GM19372 (cell line): ENCODE results near the gene ATP8A1.
"Not testable (repeated sequence)": the region's sequence is repeated elsewhere in the genome, so short reads cannot be mapped to it uniquely, and the experiment has no call there.

Source experiments
- ATAC-seq: cut with Tn5 transposase; IDR thresholded peaks from one replicate; pipeline ENCODE4 v1.9.1; 2021; ENCODE audit warnings: mild to moderate bottlenecking, low read depth, moderate library complexity; ENCODE audit not compliant: unreplicated experiment

Gene ATP8A1

DNA sequence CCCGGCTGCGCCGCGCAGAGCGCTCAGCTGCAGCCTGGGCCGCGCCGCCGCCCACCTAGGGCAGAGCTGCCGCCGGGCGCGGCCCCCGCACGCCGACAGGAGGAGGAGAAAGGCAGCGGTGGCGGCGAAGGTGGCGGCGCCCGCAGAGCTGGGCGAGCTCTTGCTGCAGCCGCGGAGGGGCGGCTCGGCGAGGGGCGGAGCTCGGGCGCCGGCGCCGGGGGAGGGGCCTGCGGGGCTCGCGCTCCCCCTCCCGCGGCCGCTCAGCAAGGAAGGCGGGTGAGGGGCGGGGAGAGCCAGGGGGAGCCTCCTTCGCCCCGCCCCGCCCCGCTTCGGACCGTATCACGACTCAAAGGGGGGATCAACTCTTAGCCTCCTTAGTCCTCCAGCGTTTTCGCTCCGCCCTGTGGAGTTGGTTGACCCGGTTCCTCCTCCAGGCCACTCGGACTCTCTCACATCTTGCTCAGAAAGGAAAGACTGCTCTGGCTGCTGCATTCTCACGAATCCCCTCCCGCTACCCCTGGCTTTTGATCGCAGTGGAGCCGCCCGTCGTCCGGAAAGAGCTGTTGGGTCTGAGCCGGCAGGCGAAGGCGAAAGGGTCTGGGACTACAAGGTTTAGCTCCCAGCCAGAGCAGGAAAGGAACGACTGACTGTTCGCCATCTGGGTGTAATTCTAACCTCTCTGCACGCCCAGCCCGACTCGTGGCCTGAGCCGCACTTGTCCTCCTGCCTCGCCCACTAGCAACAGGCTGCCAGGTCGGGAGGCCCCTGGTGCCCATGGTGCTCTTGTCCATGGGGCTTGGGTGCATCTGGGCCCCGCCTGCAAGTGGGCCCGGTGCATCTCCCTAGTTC lies at the start of gene ATP8A1:
TSS of gene ATP8A1 (minus strand) at position 162 of the 849 bp plus-strand sequence. CDS start 232 bp downstream, outside the sequence.
- peak; percentile 63 for ATAC-seq

DNA sequence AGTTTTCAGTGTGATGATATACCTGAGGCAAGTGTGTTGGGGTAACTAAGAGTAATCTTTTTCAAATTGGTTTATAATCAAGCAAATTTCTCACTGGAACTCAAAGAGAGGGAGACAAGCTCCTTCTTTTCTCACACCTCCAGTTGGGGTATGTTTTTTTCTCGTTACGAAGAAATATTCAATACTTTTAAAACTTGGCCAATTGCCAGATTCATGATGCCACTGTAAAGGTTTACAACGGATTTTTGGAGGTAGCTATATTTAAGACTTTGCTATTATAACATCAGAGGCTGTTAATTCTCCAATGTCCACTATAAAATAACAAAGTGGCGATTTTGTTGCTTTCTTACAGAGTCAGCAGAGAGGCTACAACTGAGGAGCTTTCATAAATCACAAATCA lies 49.2 kb upstream of the ATP8A1 start:
- no peak for ATAC-seq

DNA sequence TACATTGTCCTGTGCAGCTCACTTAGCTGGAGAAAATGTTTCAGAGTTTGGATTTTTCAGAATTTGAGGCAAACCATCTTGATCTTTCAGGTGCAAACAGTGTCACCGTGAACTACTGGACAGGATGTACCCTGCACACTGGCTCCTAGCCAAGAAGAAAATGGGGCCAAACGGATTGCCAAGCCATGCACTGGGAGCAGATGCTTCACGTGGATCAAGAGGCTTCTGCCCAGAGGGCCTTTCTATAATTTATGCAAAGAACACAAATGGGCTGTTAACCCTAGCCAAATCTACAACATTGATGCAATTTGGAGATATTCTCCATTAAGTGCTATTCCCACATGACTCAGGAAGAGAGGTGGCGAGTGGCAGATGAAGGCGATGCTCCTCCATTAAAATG lies 46.9 kb upstream of the ATP8A1 start:
- ATAC-seq: no peak

DNA sequence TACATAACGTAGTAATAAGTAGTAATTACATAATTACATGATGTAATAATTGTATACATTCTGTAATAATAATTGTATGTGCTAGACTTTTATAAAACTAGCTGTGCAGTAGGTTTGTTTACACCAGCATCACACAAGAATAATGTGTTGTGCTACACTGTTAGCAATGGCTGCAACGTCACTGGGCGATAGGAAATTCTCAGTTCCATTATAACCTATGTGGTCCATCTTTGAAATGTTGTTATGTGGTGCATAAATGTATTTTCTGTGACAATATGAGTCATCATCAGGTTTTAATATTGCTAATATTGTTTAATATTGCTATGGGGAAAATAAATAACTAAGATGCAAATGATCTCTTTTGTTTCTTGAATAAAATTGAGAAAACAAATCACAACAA lies 46.0 kb upstream of the ATP8A1 start:
- no peak for ATAC-seq

DNA sequence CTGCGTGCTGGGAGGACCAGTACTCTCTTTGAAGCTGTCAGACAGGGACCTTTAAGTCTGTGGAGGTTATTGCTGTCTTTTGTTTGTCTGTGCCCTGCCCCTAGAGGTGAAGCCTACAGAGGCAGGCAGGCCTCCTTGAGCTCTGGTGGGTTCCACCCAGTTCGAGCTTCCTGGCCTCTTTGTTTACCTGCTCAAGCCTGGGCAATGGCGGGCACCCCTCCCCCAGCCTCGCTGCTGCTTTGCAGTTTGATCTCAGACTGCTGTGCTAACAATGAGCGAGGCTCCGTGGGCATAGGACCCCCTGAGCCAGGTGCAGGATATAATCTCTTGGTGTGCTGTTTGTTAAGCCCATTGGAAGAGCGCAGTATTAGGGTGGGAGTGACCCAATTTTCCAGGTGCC lies 44.9 kb upstream of the ATP8A1 start:
- ATAC-seq: not testable (repeated sequence)

DNA sequence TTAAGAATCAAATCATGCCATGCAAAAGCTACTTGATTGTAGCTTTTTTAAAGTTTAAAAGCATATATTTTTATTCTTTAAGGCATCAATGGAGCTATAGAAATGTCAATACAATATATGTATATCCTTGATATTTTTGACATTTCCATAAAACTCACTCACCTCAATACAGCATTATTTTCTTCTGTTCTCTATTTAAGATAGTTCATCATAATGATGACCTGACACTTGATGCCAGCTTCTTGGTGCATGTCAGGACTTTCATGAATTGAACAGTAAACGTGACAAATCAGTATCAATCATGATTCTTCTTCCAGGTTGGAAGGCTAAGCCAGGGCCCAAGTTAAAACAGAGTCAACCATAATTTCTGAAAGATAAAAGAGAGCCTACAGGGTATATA lies 33.6 kb upstream of the ATP8A1 start:
- no peak for ATAC-seq

DNA sequence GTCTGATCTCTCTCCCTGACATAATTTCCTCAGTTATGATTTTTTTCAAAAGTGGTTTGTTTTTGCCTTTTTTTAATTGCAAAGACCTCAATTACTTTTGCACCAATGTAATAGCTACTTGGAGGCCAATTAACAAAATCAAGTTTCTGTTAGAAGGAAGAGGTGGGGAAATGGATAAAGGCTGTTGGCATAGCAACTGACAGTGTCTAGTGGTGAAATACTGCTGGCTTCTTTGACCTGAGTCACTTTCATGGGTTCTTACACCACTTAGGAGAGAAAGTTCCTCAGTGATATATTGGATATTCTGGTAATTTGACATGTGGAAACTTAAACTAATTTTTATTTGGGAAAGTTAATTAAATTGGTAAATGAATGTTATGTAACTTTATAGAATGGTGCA lies 26.5 kb upstream of the ATP8A1 start:
- no peak for ATAC-seq

DNA sequence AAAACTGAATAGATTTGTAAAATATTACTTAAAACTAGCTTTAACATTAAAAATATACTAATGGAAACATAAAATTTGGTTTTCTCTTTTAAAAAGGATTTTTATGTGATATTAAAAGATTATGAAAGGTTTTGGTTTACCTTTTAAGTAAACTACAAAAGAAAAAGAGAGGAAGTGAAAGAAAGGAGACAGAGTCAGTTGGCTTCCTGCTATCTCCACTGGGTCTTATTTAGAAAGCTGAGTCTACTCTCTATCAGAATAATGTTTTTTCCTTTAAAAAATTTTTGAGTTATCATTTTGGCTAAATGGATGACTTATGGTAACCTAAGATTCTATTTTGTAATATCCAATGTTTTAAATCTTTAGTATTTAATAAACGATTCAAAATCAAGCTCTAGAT lies 21.6 kb upstream of the ATP8A1 start:
- ATAC-seq: peak; percentile 66

DNA sequence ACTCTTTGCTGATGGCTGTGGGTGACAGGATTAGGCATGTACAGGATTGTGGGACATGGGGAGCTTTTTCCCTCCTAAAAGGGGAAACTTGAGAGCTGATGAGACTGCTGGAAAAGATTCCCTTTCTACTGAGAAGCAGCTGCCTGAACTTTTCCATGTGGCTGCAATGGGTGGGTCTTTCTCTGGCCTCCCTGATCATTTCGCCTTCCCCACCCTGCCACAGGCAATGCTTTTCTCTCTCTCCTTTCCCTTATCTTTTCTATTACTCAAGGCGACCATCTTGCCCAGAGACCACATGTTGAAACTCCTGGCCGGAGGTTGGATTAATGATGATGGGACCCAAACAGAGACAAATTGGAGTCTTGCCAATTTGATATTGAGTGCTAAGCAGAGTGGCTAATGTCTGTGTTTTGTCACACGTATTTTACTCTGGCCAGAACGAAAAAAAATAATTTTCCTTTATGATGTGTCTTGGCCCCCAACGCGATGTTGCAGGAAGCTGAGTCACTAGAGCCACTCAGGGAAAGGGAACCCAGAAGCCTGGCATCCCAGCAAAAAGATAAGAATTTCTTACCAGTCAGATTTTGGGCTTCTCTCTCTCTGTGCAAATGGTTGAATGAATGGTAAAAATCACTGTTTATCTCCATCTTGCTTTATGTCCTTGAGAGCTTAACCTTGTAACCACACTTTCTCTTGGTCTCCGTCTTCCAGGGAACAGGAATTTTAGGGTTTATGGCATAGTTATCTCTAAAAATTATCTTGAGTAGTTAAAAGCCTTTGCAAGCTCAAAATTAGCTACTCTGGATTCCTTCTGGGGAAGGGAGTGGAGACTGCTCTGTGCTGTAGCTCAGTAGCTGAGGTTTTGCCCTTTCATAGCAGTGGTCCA lies 19.4 kb upstream of the ATP8A1 start:
- ATAC-seq: no peak

DNA sequence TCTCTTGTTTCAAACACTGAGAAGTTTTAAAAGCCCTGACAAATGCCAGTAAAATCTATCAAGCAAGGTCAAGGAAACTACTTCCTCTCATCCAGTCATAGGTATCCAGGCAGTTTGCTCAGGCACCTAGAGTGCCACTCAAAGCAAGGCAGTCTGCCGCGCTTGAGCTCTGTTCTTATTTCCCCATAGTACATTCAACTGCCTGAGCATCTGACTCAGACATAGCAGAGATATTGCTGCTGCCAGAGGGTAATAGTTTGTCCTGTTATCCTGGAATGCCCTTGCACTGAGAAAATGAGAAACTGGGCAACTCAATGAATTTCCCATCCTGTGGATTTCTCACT lies 16.1 kb upstream of the ATP8A1 start:
- ATAC-seq: no peak

DNA sequence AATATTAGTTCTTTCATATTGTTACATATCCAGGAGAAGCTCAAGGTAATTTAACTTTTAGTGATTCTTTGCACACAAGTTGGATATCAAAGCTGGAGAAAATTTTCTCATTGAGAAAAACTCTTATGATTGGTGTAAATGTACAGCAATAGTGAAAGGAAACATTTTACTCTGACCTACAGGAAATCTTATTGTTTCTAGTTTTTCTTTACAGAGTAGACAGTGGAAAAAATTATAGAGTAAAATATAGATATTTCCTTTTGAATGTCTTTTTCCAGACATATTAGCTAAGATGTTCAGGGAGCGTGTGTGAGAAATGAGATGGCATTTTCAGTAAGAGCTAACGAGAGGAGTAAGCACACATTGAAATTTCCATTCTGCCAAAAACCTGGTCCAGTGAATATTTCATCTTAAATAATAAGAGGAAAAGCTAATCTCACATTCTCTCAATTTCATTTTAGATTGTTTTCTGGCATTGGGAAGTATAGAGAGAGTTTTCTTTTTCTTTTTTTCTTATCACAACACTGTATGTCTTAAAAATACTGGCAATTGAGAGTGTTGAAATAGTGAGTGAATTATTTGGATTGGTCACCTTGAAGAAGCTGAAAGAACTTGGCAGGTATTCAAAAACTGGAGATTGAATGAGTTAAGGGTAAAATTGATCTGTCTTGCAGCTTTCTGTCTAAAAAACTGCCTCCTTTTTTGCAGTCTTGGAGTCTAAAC lies 15.6 kb upstream of the ATP8A1 start:
- ATAC-seq: no peak

DNA sequence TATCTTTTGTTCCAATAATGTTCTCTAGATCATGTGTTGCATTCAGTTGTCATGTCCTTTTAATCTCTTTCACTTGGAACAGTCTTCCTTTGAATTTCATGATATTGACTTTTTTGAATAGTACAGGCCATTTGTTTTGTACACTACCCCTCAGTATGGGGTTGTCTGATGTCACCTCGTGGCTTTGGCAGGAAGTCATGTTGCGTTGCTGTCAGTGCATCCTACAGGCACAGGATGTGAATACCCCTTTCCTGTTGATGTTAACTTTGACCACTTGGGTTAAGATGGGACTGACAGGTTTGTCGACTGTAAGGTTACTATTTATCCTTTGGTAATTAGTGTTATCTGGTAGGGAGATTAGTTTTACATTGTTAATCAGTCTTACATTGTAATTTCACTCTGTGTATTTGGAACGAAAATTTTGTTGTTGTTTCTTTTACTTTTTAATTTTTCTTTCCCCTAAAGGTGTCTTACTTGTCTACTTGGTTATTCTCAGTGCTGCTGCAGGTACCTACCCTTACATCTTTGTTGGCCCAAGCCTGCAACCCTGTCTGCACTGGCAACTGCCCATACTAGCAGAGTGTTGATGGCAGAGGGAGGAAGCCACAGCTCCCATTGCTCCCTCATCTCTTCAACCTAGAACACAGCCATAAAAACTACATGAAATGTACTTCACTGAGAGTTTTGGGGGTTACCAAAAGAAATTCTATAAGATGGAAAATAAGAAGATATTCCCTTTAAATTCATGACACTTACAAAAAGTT lies 14.7 kb upstream of the ATP8A1 start:
- peak; percentile 48 for ATAC-seq

DNA sequence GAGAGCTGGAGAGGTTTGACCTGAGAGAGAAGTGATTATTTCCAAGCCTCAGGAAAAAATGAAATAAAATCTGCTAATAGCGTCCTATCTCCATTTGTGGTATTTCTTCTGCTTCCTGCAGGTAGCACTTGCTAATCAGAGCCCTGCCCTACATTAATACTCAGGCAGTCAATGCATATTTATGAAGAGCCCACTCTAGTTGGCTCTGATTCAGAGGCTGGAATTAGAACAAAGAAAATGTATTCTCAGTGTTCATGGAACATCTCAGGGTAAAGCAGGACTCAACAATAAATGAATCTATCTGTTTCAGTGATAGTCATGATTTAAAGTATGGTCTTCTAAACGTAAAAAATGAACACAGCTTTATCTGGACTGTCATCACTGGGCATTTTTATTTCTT lies 1.4 kb upstream of the ATP8A1 start:
- no peak for ATAC-seq

DNA sequence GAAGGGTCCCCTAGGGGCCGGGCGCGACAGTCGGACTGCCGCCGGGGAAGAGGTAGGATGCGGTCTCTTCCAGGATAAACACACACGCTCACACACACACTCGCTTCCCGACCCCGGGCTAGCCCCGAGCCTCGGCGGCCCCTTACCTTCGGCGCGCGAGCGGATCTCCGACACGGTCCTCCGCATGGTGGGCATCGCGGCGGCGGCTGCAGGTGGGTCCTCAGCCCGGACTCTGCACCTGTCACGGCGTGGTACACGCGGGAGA lies 294 bp downstream of the ATP8A1 start:
- no peak for ATAC-seq

DNA sequence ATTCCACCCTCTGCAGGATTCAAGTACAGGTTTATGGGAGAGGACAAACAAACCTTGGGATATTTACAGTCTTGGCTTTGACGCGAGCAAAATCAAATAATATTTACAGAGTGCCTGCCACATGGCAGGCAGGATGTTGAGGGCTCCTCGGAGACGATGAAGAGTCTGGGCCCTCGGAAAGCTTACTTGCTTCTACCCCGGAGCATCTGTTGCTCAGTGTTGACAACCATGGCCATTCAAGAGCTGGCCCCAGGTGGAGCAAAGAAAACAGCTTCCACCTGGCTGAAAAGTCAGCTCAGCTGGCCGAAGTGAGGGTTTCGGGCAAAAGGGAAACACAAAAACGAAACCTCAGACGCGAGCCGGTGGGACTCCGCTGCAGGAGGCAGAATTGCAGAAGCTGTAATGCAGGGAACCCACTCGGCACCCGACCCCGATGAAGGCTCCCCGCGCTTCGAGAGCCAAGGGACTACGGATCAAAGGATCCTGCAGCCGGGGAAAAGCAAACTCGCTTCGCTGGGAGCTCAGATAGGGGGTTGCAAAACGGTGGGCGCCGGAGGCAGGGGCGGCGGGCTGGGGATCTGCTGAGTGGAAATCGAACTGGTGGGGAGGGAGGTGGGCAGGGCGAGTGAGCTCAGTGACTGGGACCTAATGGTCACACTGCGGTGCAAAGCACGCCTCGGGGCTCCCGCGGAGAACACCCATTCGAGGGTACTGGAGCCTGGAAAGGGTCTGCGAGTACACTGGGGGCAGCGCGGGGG lies 805 bp downstream of the ATP8A1 start:
- peak; percentile 5 for ATAC-seq

DNA sequence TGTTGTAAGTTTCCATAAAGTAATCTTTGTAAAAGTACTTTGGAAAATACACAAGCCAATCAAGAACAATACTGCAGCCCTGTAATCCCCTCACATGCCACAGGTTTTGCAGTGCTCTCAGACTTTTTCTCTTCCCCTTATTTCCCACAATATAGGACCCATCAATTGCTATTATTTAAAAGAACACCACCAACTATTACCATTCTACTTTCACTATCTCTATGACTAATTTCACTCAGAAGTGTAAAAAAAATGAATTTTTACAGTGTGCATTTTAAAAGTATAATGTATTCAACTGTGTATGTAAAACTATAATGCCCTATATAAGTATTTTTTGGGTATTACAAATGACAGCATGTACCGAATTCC lies 1.7 kb downstream of the ATP8A1 start:
- ATAC-seq: no peak

DNA sequence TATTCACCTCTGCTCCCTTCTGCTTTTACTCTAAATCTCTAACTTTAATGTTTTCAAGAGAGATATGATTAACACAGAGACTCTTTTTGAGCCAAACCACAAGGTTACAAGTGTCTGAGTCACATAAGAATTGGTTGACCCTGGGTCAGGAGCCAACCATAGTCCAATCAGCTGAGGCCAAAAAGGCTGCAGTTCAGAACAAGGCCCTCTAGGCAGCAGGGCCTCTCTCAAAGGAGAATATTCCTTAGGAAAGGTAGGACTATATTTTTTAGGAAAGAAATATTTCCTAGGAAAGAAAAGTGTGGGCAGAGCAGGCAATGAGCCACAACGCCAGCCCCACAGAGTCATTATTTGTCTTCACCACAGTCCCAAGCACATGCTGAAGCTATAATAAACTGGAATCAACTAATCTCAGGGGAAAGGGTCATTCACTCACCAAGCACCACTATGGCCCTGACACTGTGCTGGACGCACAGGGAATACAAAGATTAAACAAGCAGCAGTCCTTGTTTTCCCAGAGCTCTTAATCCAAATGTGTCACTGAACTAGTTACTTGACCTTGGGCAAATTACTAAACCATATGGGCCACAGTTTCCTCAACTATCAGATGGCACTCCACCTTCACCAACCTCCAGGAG lies 2.2 kb downstream of the ATP8A1 start:
- peak; percentile 22 for ATAC-seq

DNA sequence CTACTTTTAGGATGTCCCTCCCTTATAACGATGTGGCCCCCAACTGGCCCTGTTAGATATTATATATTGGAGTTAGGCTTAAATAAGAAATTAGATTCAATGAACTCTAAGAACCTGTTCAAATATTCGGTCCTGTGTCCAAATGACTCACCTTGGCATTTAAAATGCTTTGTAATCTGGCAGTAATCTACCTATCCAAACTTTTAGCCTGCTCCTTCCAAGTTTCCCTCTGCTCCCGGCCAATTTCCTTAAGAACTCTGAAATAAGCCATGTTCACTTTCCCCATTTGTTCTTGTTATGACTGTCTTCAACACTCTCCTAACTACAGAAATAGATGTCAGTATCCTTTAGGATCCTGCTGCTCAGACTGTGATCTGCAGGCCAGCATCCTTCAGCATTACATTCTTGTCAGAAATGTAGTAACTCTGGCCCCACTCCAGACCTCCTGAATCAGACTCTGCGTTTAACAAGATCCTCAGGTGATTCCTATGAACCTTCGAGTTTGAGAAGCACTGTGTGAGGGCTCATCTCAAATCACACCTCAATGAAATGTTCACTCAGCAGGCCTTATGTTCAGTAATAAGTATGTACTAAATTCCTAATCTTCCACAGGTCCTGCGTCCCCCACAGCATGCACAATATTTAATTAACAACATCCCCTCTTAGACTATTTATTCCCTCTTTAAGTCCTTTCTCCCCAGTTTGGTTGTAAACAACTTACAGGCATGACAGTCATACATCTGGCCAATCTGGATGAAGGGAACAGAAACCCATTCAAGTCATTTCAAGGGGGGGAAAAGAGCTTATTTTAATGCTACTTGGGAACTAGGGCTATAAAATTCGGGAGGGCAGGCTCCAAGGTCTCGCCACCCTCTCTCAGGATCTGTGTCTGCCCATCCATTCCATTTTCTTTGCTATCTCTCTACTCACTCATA lies 3.0 kb downstream of the ATP8A1 start:
- ATAC-seq: no peak
